ENCODE data around the gene OXT. TPM values are rescaled to one million over a fixed set of nuclear protein-coding genes. Genes with fewer than 3 reads are reported as not detected.

Gene OXT
- total and polyA plus RNA-seq, 2 of the 4 experiments (the other 2 are of a cell fraction): not detected

GRCh38 chr20:3027987-3028386 lies 43.4 kb upstream of the OXT start:
- Histone ChIP-seq H3K56ac (ENCODE audit: extremely low read depth, insufficient read depth, low read length) (no peak overlapping the region), H2BK5ac (ENCODE audit: low read depth, low read length, poor library complexity, severe bottlenecking) (no peak overlapping the region), H3K18ac (ENCODE audit: low read depth, low read length) (no peak overlapping the region), H2BK120ac (ENCODE audit: low read depth, low read length) (no peak overlapping the region), H3K14ac (replicated peaks; ENCODE audit: low read depth, low read length) (no peak overlapping the region), H2AK5ac (ENCODE audit: low read depth, low read length) (no peak overlapping the region), H4K20me1 (ENCODE audit: insufficient read depth, low read length) (no peaks in the 10 kb centered on the region), H3K36me3 (ENCODE audit: control insufficient read depth, insufficient read depth, low read length) (peaks cover 40% of the 10 kb centered on the region), H4K5ac (ENCODE audit: low read depth, low read length) (no peak overlapping the region), H2AK9ac (replicated peaks; ENCODE audit: low read depth, low read length, poor library complexity) (no peak overlapping the region), H3K9me1 (ENCODE audit: insufficient read depth, low read length) (0 out of 2 replicates have a peak, but pooled peaks cover 3% of the 10 kb centered on the region), H3K4me1 (ENCODE audit: control insufficient read depth, insufficient read depth, low read length) (no peaks in the 10 kb centered on the region), H3K4ac (ENCODE audit: low read depth, low read length) (no peak overlapping the region), H3K9me3 (ENCODE audit: control insufficient read depth, insufficient read depth, low read length) (no peaks in the 10 kb centered on the region), H3K9ac (ENCODE audit: low read depth, low read length) (no peak overlapping the region), H3K23ac (ENCODE audit: low read depth, low read length) (no peak overlapping the region), H2AFZ (replicated peaks; ENCODE audit: low read length, poor library complexity) (no peak overlapping the region), H2BK20ac (ENCODE audit: low read depth, low read length) (no peak overlapping the region), H3K27ac (ENCODE audit: insufficient read depth, low read length) (no peak overlapping the region), H4K8ac (ENCODE audit: low read depth in 2 of 2, low read length in 2 of 2) (no peak overlapping the region), H3K4me2 (ENCODE audit: low read depth, low read length) (no peak overlapping the region), H3K4me3 (ENCODE audit: insufficient read depth, low read depth, low read length) (no peak overlapping the region), H2BK15ac (ENCODE audit: low read depth, low read length) (no peak overlapping the region), H3K27me3 (ENCODE audit: control insufficient read depth, insufficient read depth, low read length) (no peaks in the 10 kb centered on the region), H3K79me1 (ENCODE audit: low read depth in 1 of 2, low read length in 2 of 2) (no peaks in the 10 kb centered on the region), H4K91ac (ENCODE audit: insufficient read depth, low read depth, low read length) (no peak overlapping the region)
- TF ChIP-seq POLR2A (IDR thresholded peaks at IDR 0.05; ENCODE audit: low read depth, low read length) (no peak), CHD1 (IDR thresholded peaks at IDR 0.05; ENCODE audit: low read depth, low read length) (no peak)
- whole genome bisulfite sequencing, 2 experiments (ENCODE audit: extremely low coverage in 2 of 2, insufficient read length in 1 of 2): no CpG with 5 or more reads among the region's 2 CpGs
- intact Hi-C loops (cut with micrococcal nuclease) (no loop called here), dilution Hi-C loops (cut with HindIII; ENCODE audit: low sequenced_read_pairs, unreplicated experiment) (no loop called here), in situ Hi-C loops (cut with MboI; ENCODE audit: low sequenced_read_pairs) (no loop called here)
- no peak for DNase-seq
- POLR2A ChIA-PET (ENCODE audit: unreplicated experiment): no interaction called here
- ATAC-seq (ENCODE audit: low read depth): no peak
- BruUV-seq (replicated peaks): no TSS peak
- CTCF ChIA-PET: no interaction called here

Data from IMR-90 (cell line).